SK-N-SH treated with all-trans-retinoic acid at 6 μM for 48 hours (cell line): ENCODE results near the gene PES1.

Experiments
- BACH2 ChIP-seq: fragments of 250-450 bp; sonication (Bioruptor Pico); IDR thresholded peaks from 2 replicates; pipeline ENCODE4 v1.9.0; 2021; ENCODE audit warnings: mild to moderate bottlenecking, borderline replicate concordance
- ESRRG ChIP-seq: fragments of 250-450 bp; sonication (Bioruptor Pico); IDR thresholded peaks from 2 replicates; pipeline ENCODE4 v1.6.1; 2021; ENCODE audit warnings: mild to moderate bottlenecking
- ISL1 ChIP-seq: fragments of 250-450 bp; sonication (Bioruptor Pico); IDR thresholded peaks from 2 replicates; pipeline ENCODE4 v2.1.2; 2022; ENCODE audit warnings: mild to moderate bottlenecking, moderate library complexity
- OSR1 ChIP-seq: fragments of 250-450 bp; sonication (Bioruptor Pico); IDR thresholded peaks from 2 replicates; pipeline ENCODE4 v1.8.0; 2022; ENCODE audit warnings: moderate library complexity, mild to moderate bottlenecking, inconsistent platforms
- RARB ChIP-seq: fragments of 250-450 bp; sonication (Bioruptor Pico); IDR thresholded peaks from 2 replicates; pipeline ENCODE4 v1.8.0; 2021; ENCODE audit warnings: mild to moderate bottlenecking, moderate library complexity
- TCF4 ChIP-seq: fragments of 250-450 bp; sonication (Bioruptor Pico); IDR thresholded peaks from 2 replicates; pipeline ENCODE4 v1.8.0; 2021; ENCODE audit warnings: mild to moderate bottlenecking, moderate library complexity, borderline replicate concordance
- TOX ChIP-seq: fragments of 250-450 bp; sonication (Bioruptor Pico); IDR thresholded peaks from 2 replicates; pipeline ENCODE4 v1.8.0; 2021; ENCODE audit warnings: mild to moderate bottlenecking, moderate library complexity, borderline replicate concordance
- ZC3H10 ChIP-seq: fragments of 250-450 bp; sonication (Bioruptor Pico); IDR thresholded peaks from 2 replicates; pipeline ENCODE4 v1.5.1; 2021; ENCODE audit warnings: mild to moderate bottlenecking, moderate library complexity
- ZFP3 ChIP-seq: fragments of 250-450 bp; sonication (Bioruptor Pico); IDR thresholded peaks from 2 replicates; pipeline ENCODE4 v1.5.0; 2020; ENCODE audit warnings: mild to moderate bottlenecking, moderate library complexity
- ZFP30 ChIP-seq: fragments of 450-650 bp; formaldehyde crosslinking; IDR thresholded peaks from 2 replicates; pipeline ENCODE4 v1.5.0; 2022; ENCODE audit warnings: mild to moderate bottlenecking, moderate library complexity
- ZNF70 ChIP-seq: fragments of 450-650 bp; formaldehyde crosslinking; IDR thresholded peaks from 2 replicates; pipeline ENCODE4 v1.5.0; 2020; ENCODE audit warnings: mild to moderate bottlenecking, moderate library complexity
- TF ChIP-seq, protein P1 (sequence below): fragments of 250-450 bp; sonication (Bioruptor Pico); IDR thresholded peaks from 2 replicates; pipeline ENCODE4 v1.8.0; 2020; ENCODE audit warnings: mild to moderate bottlenecking, moderate library complexity, borderline replicate concordance
- TF ChIP-seq, protein P2 (sequence below): fragments of 250-450 bp; sonication (Bioruptor Pico); IDR thresholded peaks from 2 replicates; pipeline ENCODE4 v1.5.1; 2020; ENCODE audit warnings: low read depth, mild to moderate bottlenecking, moderate library complexity
- TF ChIP-seq, protein P3 (sequence below): fragments of 250-450 bp; sonication (Bioruptor Pico); IDR thresholded peaks from 2 replicates; pipeline ENCODE4 v1.5.0; 2020; ENCODE audit warnings: mild to moderate bottlenecking, moderate library complexity

DNA sequence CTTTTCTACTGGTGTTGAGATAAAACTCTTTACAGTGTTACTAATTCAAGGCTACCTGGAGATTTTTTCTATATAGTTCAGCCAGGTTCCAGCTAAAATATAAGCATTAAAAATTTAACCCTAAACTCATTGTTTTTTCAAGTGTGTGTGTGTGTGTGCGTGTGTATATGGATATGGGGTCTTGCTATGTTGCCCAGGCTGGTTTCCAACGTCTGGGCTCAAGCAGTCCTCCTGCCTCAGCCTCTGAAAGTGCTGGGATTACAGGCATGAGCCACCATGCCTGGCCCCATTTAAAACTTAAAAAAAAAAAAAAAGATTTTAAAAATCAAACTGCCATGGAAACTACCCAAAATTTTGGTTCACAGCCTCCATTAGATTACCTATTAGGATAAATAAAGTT is 4.5 kb upstream of the PES1 start:
- TF ChIP-seq ZC3H10 (CRISPR knock-in tag) (no peak), TCF4 (no peak), RARB (CRISPR knock-in tag) (no peak), OSR1 (CRISPR knock-in tag) (no peak), TOX (no peak), ZNF70 (no peak), ZFP3 (CRISPR knock-in tag) (no peak), ESRRG (CRISPR knock-in tag) (no peak), BACH2 (no peak), ISL1 (no peak), ZFP30 (no peak)
- TF ChIP-seq, protein P1, sequence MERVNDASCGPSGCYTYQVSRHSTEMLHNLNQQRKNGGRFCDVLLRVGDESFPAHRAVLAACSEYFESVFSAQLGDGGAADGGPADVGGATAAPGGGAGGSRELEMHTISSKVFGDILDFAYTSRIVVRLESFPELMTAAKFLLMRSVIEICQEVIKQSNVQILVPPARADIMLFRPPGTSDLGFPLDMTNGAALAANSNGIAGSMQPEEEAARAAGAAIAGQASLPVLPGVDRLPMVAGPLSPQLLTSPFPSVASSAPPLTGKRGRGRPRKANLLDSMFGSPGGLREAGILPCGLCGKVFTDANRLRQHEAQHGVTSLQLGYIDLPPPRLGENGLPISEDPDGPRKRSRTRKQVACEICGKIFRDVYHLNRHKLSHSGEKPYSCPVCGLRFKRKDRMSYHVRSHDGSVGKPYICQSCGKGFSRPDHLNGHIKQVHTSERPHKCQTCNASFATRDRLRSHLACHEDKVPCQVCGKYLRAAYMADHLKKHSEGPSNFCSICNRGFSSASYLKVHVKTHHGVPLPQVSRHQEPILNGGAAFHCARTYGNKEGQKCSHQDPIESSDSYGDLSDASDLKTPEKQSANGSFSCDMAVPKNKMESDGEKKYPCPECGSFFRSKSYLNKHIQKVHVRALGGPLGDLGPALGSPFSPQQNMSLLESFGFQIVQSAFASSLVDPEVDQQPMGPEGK (CRISPR knock-in tag), result no peak
- TF ChIP-seq, protein P2, sequence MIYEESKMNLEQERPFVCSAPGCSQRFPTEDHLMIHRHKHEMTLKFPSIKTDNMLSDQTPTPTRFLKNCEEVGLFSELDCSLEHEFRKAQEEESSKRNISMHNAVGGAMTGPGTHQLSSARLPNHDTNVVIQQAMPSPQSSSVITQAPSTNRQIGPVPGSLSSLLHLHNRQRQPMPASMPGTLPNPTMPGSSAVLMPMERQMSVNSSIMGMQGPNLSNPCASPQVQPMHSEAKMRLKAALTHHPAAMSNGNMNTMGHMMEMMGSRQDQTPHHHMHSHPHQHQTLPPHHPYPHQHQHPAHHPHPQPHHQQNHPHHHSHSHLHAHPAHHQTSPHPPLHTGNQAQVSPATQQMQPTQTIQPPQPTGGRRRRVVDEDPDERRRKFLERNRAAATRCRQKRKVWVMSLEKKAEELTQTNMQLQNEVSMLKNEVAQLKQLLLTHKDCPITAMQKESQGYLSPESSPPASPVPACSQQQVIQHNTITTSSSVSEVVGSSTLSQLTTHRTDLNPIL (CRISPR knock-in tag), result no peak
- TF ChIP-seq, protein P3, sequence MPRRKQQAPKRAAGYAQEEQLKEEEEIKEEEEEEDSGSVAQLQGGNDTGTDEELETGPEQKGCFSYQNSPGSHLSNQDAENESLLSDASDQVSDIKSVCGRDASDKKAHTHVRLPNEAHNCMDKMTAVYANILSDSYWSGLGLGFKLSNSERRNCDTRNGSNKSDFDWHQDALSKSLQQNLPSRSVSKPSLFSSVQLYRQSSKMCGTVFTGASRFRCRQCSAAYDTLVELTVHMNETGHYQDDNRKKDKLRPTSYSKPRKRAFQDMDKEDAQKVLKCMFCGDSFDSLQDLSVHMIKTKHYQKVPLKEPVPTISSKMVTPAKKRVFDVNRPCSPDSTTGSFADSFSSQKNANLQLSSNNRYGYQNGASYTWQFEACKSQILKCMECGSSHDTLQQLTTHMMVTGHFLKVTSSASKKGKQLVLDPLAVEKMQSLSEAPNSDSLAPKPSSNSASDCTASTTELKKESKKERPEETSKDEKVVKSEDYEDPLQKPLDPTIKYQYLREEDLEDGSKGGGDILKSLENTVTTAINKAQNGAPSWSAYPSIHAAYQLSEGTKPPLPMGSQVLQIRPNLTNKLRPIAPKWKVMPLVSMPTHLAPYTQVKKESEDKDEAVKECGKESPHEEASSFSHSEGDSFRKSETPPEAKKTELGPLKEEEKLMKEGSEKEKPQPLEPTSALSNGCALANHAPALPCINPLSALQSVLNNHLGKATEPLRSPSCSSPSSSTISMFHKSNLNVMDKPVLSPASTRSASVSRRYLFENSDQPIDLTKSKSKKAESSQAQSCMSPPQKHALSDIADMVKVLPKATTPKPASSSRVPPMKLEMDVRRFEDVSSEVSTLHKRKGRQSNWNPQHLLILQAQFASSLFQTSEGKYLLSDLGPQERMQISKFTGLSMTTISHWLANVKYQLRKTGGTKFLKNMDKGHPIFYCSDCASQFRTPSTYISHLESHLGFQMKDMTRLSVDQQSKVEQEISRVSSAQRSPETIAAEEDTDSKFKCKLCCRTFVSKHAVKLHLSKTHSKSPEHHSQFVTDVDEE (CRISPR knock-in tag), result no peak
